Spinal cord (tissue), 10 donors: Measurements from ENCODE around the gene LRRTM4. TPM values are rescaled to one million over a fixed set of nuclear protein-coding genes. Genes with fewer than 3 reads are reported as not detected.
"Not testable (repeated sequence)": the region's sequence is repeated elsewhere in the genome, so short reads cannot be mapped to it uniquely, and the experiment has no call there.

Experiments used
- DNase-seq, 6 donors: peaks; one replicate each; pipeline versions ENCODE4 v3.0.0 to v3.0.0-alpha.2; 2013 to 2015; ENCODE audit warnings: low spot score in 6 of 6, low read depth in 4 of 6
- H3K27ac ChIP-seq: one replicate; pipeline ENCODE4 v1.5.1; 2013; ENCODE audit warnings: low read depth, low read length, control low read depth
- H3K27me3 ChIP-seq: one replicate; pipeline ENCODE4 v1.6.1; 2013; ENCODE audit warnings: low read length; ENCODE audit not compliant: control insufficient read depth, insufficient read depth
- H3K36me3 ChIP-seq: one replicate; pipeline ENCODE4 v1.6.1; 2013; ENCODE audit warnings: low read length; ENCODE audit not compliant: control insufficient read depth, insufficient read depth
- H3K4me1 ChIP-seq: one replicate; pipeline ENCODE4 v1.6.1; 2013; ENCODE audit warnings: low read length; ENCODE audit not compliant: control insufficient read depth, insufficient read depth
- H3K4me3 ChIP-seq: one replicate; pipeline ENCODE4 v1.5.1; 2013; ENCODE audit warnings: low read depth, low read length, control low read depth
- H3K9me3 ChIP-seq: one replicate; pipeline ENCODE4 v1.6.1; 2013; ENCODE audit warnings: low read length; ENCODE audit not compliant: control insufficient read depth, insufficient read depth
- WGBS: methylation state at CpG from one replicate; pipeline ENCODE4 v1.1.5; 2013; ENCODE audit warnings: missing lambda C conversion rate; ENCODE audit not compliant: insufficient coverage; 5-methylcytosine and 5-hydroxymethylcytosine counted together
- polyA plus RNA-seq, 2 donors: library from polyadenylated mRNA; unstranded; fragments of 120-200 nt; gene quantifications; one replicate each; pipeline ENCODE4 v1.2.1, GENCODE V29; 2013; ENCODE audit not compliant: insufficient read length in 2 of 2
- total RNA-seq, 2 donors: library from RNA; depleted of rRNA in 1 of 2; stranded (reverse); fragments of 120-200 nt in 1 of 2; fragments of >200 nt in 1 of 2; gene quantifications; one replicate each; pipeline versions ENCODE4 v1.2.3 to v1.2.4, GENCODE V29; 2013 to 2014
- donor health status: healthy.

Gene LRRTM4
- total and polyA plus RNA-seq, 4 donors = 12.6 to 30.4 (median 14.8) TPM

DNA sequence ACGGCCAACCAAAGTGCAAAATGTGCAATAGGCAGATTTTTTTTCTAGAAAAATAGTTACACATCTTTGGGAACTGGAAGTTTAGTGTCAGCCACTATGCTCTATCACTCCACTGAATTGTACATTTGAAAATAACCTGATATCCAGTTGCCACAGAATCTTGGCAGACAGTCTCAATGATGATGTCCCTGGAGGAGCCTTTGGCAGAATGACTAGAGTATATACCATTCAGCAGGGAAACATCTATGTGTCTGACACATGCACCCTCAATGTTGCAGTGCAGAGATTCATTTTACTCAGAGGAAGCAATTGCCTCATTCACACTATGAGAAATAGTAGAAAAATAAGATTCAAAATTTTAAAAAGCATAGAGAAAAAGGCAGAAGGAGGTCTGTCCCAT is 475.8 kb downstream of the LRRTM4 start:
- DNase-seq = peak in 2 of 6 donors; percentile 33 to 75
- Histone ChIP-seq H3K4me1 (no peaks in the 10 kb centered on the region), H3K27ac (no peak overlapping the region), H3K4me3 (no peak overlapping the region), H3K9me3 (no peaks in the 10 kb centered on the region), H3K27me3 (no peaks in the 10 kb centered on the region), H3K36me3 (no peaks in the 10 kb centered on the region)
- no CpG with 5 or more reads among the region's 1 CpG for WGBS

DNA sequence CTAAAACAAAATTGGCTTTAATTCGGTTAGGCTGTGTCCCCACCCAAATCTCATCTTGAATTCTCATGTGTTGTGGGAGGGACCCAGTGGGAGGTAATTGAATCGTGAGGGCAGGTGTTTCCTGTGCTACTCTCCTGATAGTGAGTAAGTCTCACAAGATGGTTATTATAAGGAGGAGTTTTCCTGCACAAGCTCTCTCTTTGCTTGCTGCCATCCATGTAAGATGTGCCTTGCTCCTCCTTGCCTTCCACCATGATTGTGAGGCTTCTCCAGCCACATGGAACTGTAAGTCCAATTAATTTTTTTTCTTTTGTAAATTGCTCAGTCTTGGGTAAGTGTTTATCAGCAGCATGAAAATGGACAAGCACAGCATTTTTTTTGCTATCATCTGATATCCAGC is 476.7 kb downstream of the LRRTM4 start:
- not testable (repeated sequence) for H3K4me3 ChIP-seq, H3K27ac ChIP-seq, H3K9me3 ChIP-seq, H3K27me3 ChIP-seq, DNase-seq, H3K36me3 ChIP-seq, H3K4me1 ChIP-seq
- no CpG with 5 or more reads among the region's 2 CpGs for WGBS

DNA sequence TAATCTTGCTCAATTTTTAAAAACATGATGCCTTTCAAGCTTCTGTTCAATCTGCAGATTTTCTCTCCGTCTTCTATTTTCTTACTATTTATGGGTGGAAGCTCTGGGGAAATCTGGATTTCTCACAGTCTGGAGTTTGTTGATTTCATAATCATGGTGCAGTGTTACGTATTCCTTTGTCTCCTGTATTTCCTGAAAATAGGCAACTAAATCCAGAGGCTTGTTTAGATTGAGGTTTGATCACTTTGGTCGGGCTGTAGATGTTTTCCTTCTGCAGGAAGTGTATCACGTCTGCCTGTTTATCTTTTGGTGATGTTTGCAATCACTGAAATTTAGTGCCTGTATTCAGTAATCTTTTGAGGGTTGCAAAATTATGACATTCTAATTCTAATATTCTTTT is 487.7 kb downstream of the LRRTM4 start:
- no peaks in the 10 kb centered on the region for H3K27me3 ChIP-seq
- no peaks in the 10 kb centered on the region for H3K9me3 ChIP-seq
- no peaks in the 10 kb centered on the region for H3K4me1 ChIP-seq
- no peak for DNase-seq
- 100% methylated on average over 1 of the region's 4 CpGs for WGBS
- H3K36me3 ChIP-seq = no peaks in the 10 kb centered on the region
- H3K27ac ChIP-seq = no peak overlapping the region
- no peak overlapping the region for H3K4me3 ChIP-seq

DNA sequence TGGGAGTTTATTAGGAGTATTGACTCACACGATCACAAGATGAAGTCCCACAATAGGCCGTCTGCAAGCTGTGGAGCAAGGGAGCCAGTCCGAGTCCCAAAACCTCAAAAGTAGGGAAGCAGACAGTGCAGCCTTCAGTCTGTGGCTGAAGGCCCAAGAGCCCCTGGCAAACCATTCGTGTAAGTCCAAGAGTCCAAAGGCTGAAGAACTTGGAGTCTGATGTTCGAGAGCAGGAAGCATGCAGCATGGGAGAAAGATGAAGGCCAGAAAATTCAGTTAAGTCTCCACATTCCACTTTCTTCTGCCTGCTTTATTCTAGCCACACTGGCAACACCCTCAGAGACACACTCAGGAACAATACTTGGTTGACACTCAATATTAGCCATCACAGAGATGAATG is 492.9 kb downstream of the LRRTM4 start:
- H3K9me3 ChIP-seq, H3K4me3 ChIP-seq, H3K27ac ChIP-seq, DNase-seq, H3K4me1 ChIP-seq, H3K36me3 ChIP-seq, H3K27me3 ChIP-seq: not testable (repeated sequence)
- WGBS = 93% methylated on average over 4 of the region's 5 CpGs

DNA sequence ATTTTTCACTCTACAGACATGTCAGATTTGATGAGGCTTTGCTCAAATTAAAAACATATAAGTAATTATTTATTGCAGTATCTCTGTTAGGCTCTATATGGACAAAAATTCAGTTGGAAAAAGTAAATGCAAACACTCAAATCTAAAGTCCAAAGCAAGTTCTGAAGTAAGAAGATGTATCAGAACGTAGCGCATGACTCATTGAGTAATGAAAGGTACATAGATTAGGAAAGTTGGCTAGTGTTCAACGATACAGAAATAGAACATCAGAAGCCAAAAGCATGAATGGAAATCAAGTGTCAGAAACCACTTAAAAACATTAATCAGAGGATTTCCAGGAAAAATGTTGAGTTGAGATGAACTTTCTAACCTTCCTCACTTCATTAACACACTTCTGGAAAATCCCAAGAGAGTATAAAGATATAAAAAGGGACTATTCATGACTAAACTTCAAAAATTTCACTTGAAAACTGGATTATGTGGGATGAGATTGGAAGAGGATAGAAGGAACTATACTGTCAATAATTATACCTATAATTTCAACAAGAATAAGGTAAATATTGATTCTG is 494.1 kb downstream of the LRRTM4 start:
- 80% methylated on average over 2 of the region's 3 CpGs for WGBS
- no peak for DNase-seq

DNA sequence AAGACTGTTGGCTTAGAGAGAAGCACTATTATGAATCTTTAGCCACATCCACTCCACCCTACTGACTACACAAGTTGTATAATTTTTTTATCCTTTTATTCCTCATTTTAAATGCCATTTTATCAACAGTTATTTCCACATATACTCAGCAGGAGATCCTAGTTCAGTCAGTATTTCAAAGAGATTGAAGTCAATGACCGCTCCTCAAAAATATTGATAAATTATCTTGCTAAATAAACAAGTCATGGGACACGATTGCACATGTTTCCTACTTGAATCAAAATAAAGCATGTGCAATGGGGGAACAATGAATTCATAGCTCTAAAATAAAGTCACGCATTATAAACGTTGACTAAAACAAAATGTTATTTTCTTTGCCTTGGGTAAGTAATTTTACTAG is 496.5 kb downstream of the LRRTM4 start:
- no peak for DNase-seq
- peaks cover 3% of the 10 kb centered on the region for H3K9me3 ChIP-seq
- H3K4me1 ChIP-seq = no peaks in the 10 kb centered on the region
- WGBS = no CpG with 5 or more reads among the region's 4 CpGs
- no peak overlapping the region for H3K4me3 ChIP-seq
- H3K36me3 ChIP-seq = no peaks in the 10 kb centered on the region
- H3K27me3 ChIP-seq = no peaks in the 10 kb centered on the region
- no peak overlapping the region for H3K27ac ChIP-seq

More for the DNA sequence above, 494.1 kb downstream of the LRRTM4 start:
- no peaks in the 10 kb centered on the region for H3K36me3 ChIP-seq
- peaks cover 2% of the 10 kb centered on the region for H3K9me3 ChIP-seq
- H3K27me3 ChIP-seq = no peaks in the 10 kb centered on the region
- no peak overlapping the region for H3K27ac ChIP-seq
- no peaks in the 10 kb centered on the region for H3K4me1 ChIP-seq
- no peak overlapping the region for H3K4me3 ChIP-seq

DNA sequence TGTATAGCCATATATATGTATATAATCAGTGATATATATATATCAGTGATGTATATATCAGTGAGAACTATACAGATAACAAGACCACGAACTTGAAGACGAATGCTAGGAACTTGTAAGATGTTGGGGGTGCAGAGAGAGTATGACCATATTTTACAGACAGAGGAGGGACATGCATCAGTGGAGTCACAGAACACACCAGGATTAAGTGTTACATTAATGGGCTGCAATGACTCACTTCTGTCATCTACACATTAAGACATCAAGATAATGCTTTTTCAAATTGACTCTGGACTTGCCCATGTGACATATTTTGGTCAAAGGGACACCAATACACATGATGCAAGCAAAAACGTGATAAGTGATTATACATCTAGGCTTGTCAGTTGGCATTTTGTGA is 501.0 kb downstream of the LRRTM4 start:
- H3K27ac ChIP-seq = no peak overlapping the region
- H3K4me1 ChIP-seq = no peaks in the 10 kb centered on the region
- no peak overlapping the region for H3K4me3 ChIP-seq
- no peaks in the 10 kb centered on the region for H3K36me3 ChIP-seq
- H3K27me3 ChIP-seq = no peaks in the 10 kb centered on the region
- H3K9me3 ChIP-seq = peaks cover 3% of the 10 kb centered on the region
- WGBS = 93% methylated on average over 2 of the region's 3 CpGs
- no peak for DNase-seq

DNA sequence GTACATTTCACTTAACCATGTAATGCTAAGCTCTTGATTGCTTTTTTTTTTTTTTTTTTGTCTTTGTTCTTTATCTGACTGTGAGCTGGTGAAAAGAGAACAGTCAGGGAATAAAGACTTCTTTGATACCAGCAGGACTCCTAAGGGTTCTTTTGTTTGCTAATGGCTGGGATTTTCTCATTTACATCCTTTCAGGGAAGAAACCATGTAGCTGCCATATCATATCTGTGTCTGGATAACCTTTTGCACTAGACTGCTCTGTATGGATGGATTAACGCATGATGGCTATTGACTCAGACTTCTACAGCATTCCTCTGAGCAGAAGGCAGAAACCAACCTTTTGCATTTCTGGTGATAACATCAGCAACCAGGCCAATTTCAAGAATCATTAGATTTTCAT is 504.0 kb downstream of the LRRTM4 start:
- no peaks in the 10 kb centered on the region for H3K36me3 ChIP-seq
- H3K27me3 ChIP-seq = no peaks in the 10 kb centered on the region
- WGBS = no CpG with 5 or more reads among the region's 1 CpG
- peaks cover 3% of the 10 kb centered on the region for H3K9me3 ChIP-seq
- H3K4me3 ChIP-seq = no peak overlapping the region
- H3K27ac ChIP-seq = no peak overlapping the region
- DNase-seq = no peak
- no peaks in the 10 kb centered on the region for H3K4me1 ChIP-seq

DNA sequence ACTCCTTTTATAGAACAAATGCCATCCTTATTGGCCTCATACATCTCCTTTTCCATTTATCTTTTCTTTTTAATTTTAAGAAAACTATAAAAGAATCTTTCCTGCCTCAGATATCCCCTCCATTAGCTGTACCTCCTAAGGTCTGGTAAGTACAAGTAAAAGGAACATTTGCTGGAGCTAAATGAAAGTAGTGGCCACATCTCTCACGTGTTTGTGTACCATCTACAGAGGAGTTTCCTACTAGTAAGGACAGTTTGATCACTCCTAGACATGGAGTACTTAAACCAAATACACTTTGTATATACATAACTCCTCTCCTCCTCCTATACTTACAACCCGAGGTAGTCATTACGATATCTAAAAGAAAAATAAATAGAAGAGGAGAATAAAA is 504.8 kb downstream of the LRRTM4 start:
- H3K36me3 ChIP-seq = no peaks in the 10 kb centered on the region
- H3K27ac ChIP-seq = no peak overlapping the region
- DNase-seq = no peak
- no peaks in the 10 kb centered on the region for H3K4me1 ChIP-seq
- H3K27me3 ChIP-seq = no peaks in the 10 kb centered on the region
- H3K4me3 ChIP-seq = no peak overlapping the region
- H3K9me3 ChIP-seq = no peaks in the 10 kb centered on the region
- WGBS = no CpG with 5 or more reads among the region's 3 CpGs

DNA sequence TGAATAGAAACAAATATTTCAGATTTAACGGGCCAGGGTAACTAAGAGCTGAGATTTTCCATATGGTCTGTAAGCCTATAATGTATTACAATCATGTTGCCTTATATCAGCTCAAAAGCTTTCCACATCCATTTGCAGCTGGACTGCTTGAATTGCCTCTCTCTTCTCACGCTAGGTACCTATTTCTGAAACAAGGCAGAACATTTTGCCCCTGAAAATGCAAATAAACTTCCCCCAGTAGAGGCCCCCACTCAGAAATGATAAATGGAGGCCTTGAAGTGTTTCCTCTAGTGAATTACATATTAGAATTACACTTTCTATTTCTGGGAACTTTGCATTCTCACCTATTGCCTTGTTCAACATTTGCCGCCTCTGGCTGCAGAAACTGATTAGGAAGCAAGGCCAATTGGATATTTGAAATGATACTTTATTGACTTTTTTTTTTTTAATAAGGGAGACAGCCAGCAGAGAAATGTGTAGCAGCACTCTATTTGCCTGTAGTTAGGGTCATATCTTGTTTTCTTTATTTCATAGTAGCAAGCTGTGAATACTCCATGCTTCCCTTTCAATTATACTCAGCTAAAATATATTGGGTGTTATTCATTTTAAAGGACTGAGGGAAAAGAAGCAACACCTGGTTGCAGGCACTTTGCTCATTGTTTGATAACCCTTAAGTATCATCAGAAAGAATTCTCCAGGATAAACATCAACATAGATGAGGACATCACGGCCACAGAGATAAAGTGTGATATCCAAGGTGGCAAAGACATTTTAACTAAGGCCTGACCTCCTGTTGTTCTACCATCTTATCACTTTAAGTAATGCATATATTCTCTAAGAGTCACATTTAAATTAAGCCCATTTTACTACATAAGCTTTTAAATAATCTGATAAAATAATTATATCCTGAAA is 505.5 kb downstream of the LRRTM4 start:
- no CpG with 5 or more reads among the region's 4 CpGs for WGBS
- H3K9me3 ChIP-seq = no peaks in the 10 kb centered on the region
- no peak overlapping the region for H3K27ac ChIP-seq
- peak in 1 of 6 donors; percentile 15 for DNase-seq
- H3K27me3 ChIP-seq = no peaks in the 10 kb centered on the region
- no peaks in the 10 kb centered on the region for H3K36me3 ChIP-seq
- no peaks in the 10 kb centered on the region for H3K4me1 ChIP-seq
- H3K4me3 ChIP-seq = no peak overlapping the region
